H9 (cell line): ENCODE results near the gene RCN1. TPM values are rescaled to one million over a fixed set of nuclear protein-coding genes. Genes with fewer than 3 reads are reported as not detected.

ENCODE experiments used
- DNase-seq: peaks from one replicate; pipeline ENCODE4 v3.0.0-alpha.2; 2017
- H2AFZ ChIP-seq: one replicate; pipeline ENCODE4 v1.6.1; 2013; ENCODE audit warnings: mild to moderate bottlenecking, low read length, control low read depth, moderate library complexity
- H2AK5ac ChIP-seq: 2 replicates; pipeline ENCODE4 v1.6.1; 2013; ENCODE audit warnings: low read length, control low read depth, mixed read lengths; ENCODE audit not compliant: insufficient read length
- H2BK120ac ChIP-seq: one replicate; pipeline ENCODE4 v1.6.1; 2013; ENCODE audit warnings: low read depth, mild to moderate bottlenecking, low read length, control low read depth, inconsistent platforms; ENCODE audit not compliant: poor library complexity, severe bottlenecking
- H2BK12ac ChIP-seq: 2 replicates; pipeline ENCODE4 v1.6.1; 2013; ENCODE audit warnings: low read length, control low read depth, mixed read lengths, low read depth; ENCODE audit not compliant: insufficient read length
- H2BK15ac ChIP-seq: 2 replicates; pipeline ENCODE4 v1.6.1; 2013; ENCODE audit warnings: low read depth, low read length, control low read depth
- H2BK20ac ChIP-seq: one replicate; pipeline ENCODE4 v1.6.1; 2013; ENCODE audit warnings: low read depth, mild to moderate bottlenecking, low read length, control low read depth, inconsistent platforms; ENCODE audit not compliant: poor library complexity, severe bottlenecking
- H2BK5ac ChIP-seq: 2 replicates; pipeline ENCODE4 v1.6.1; 2013; ENCODE audit warnings: low read length, control low read depth, mixed read lengths; ENCODE audit not compliant: insufficient read length
- H3K14ac ChIP-seq: 2 replicates; pipeline ENCODE4 v1.6.1; 2013; ENCODE audit warnings: low read length, control low read depth; ENCODE audit not compliant: insufficient read depth
- H3K18ac ChIP-seq: 2 replicates; pipeline ENCODE4 v1.6.1; 2013; ENCODE audit warnings: low read depth, mild to moderate bottlenecking, mixed read lengths, low read length, control low read depth; ENCODE audit not compliant: insufficient read length
- H3K23ac ChIP-seq: 2 replicates; pipeline ENCODE4 v1.6.1; 2013; ENCODE audit warnings: low read length, control low read depth, mixed read lengths, low read depth; ENCODE audit not compliant: insufficient read length
- H3K23me2 ChIP-seq: 2 replicates; pipeline ENCODE4 v1.6.1; 2013; ENCODE audit warnings: low read depth, mild to moderate bottlenecking, mixed read lengths, low read length, control low read depth; ENCODE audit not compliant: insufficient read length, poor library complexity, severe bottlenecking
- H3K27ac ChIP-seq: 2 replicates; pipeline ENCODE4 v1.5.1; 2013; ENCODE audit warnings: low read length, control low read depth, mixed read lengths, low read depth; ENCODE audit not compliant: insufficient read length
- H3K27me3 ChIP-seq: 2 replicates; pipeline ENCODE4 v1.6.1; 2013; ENCODE audit warnings: low read length, control low read depth, inconsistent platforms; ENCODE audit not compliant: insufficient read depth
- H3K4ac ChIP-seq: 2 replicates; pipeline ENCODE4 v1.6.1; 2013; ENCODE audit warnings: low read depth, mild to moderate bottlenecking, control low read depth, inconsistent platforms, low read length, moderate library complexity
- H3K4me1 ChIP-seq: 2 replicates; pipeline ENCODE4 v1.6.1; 2013; ENCODE audit warnings: low read length, control low read depth, inconsistent platforms; ENCODE audit not compliant: insufficient read depth
- H3K4me2 ChIP-seq: 2 replicates; pipeline ENCODE4 v1.6.1; 2013; ENCODE audit warnings: low read length, control low read depth, mixed read lengths; ENCODE audit not compliant: insufficient read length, insufficient read depth
- H3K56ac ChIP-seq: 2 replicates; pipeline ENCODE4 v1.6.1; 2013; ENCODE audit warnings: low read depth, mild to moderate bottlenecking, mixed read lengths, low read length, control low read depth; ENCODE audit not compliant: insufficient read length
- H3K79me1 ChIP-seq: 2 replicates; pipeline ENCODE4 v1.6.1; 2013; ENCODE audit warnings: low read depth, mild to moderate bottlenecking, moderate library complexity, low read length, control low read depth, inconsistent platforms; ENCODE audit not compliant: insufficient read depth, poor library complexity, severe bottlenecking
- H3K79me2 ChIP-seq: 2 replicates; pipeline ENCODE4 v1.6.1; 2013; ENCODE audit warnings: low read length, control low read depth, inconsistent platforms; ENCODE audit not compliant: insufficient read depth
- H3K9ac ChIP-seq: 2 replicates; pipeline ENCODE4 v1.6.1; 2013; ENCODE audit warnings: low read length, control low read depth, mixed read lengths; ENCODE audit not compliant: insufficient read length; ENCODE audit errors: extremely low read depth
- H3K9me3 ChIP-seq: one replicate; pipeline ENCODE4 v1.6.1; 2013; ENCODE audit warnings: low read depth, low read length, inconsistent platforms; ENCODE audit not compliant: control insufficient read depth
- H3T11ph ChIP-seq: one replicate; pipeline ENCODE4 v1.6.1; 2013; ENCODE audit warnings: mild to moderate bottlenecking, low read length, control low read depth, inconsistent platforms
- H4K20me1 ChIP-seq: one replicate; pipeline ENCODE4 v1.6.1; 2013; ENCODE audit not compliant: control insufficient read depth, insufficient read length, insufficient read depth
- H4K5ac ChIP-seq: 2 replicates; pipeline ENCODE4 v1.6.1; 2013; ENCODE audit warnings: low read depth, mild to moderate bottlenecking, mixed read lengths, low read length, control low read depth; ENCODE audit not compliant: insufficient read length
- H4K8ac ChIP-seq: replicated peaks from 2 replicates; pipeline ENCODE4 v1.6.1; 2013; ENCODE audit warnings: low read length, control low read depth, mixed read lengths, low read depth; ENCODE audit not compliant: insufficient read length
- H4K91ac ChIP-seq: 2 replicates; pipeline ENCODE4 v1.6.1; 2013; ENCODE audit warnings: low read depth, mild to moderate bottlenecking, moderate library complexity, mixed read lengths, low read length, control low read depth; ENCODE audit not compliant: insufficient read length
- H3K27ac Mint-ChIP-seq, 3 experiments: 2 replicates in 2 of 3; 3 replicates in 1 of 3; pipeline ENCODE4 v1.8.0; 2020 to 2021; ENCODE audit warnings: mixed read lengths in 3 of 3, mild to moderate bottlenecking in 1 of 3, moderate library complexity in 1 of 3
- H3K27me3 Mint-ChIP-seq: 2 replicates; pipeline ENCODE4 v1.8.0; 2021; ENCODE audit warnings: low read depth, mild to moderate bottlenecking, moderate library complexity, mixed read lengths
- H3K36me3 Mint-ChIP-seq, 3 experiments: 2 replicates in 2 of 3; 3 replicates in 1 of 3; pipeline ENCODE4 v1.8.0; 2020 to 2021; ENCODE audit warnings: low read depth in 3 of 3, mixed read lengths in 3 of 3; ENCODE audit not compliant: insufficient read depth in 1 of 3
- H3K4me1 Mint-ChIP-seq, 2 experiments: 2 replicates each; pipeline ENCODE4 v1.8.0; 2020; ENCODE audit warnings: mixed read lengths in 2 of 2
- H3K4me3 Mint-ChIP-seq, 2 experiments: 2 replicates in 1 of 2; 3 replicates in 1 of 2; pipeline ENCODE4 v1.8.0; 2020 to 2021; ENCODE audit warnings: mild to moderate bottlenecking in 2 of 2, mixed read lengths in 2 of 2, moderate library complexity in 1 of 2
- H3K9me3 Mint-ChIP-seq, 2 experiments: 2 replicates in 1 of 2; 3 replicates in 1 of 2; pipeline ENCODE4 v1.8.0; 2020; ENCODE audit warnings: mild to moderate bottlenecking in 2 of 2, mixed read lengths in 2 of 2, moderate library complexity in 1 of 2
- CTCF ChIP-seq: fragments of 200-600 bp; sonication (generic); conservative IDR thresholded peaks from 3 replicates; pipeline ENCODE4 v1.8.0; 2021; ENCODE audit warnings: antibody characterized with exemption, mild to moderate bottlenecking
- WGBS: extraction: QIAGEN DNeasy Blood & Tissue Kit; methylation state at CpG from one replicate; pipeline ENCODE4 v1.1.7; 2013; ENCODE audit warnings: missing lambda C conversion rate, low lambda C conversion rate, mixed read lengths; ENCODE audit not compliant: insufficient read length; ENCODE audit errors: extremely low coverage; 5-methylcytosine and 5-hydroxymethylcytosine counted together
- total RNA-seq: library from RNA; stranded (reverse); gene quantifications from 2 replicates; pipeline ENCODE4 v1.2.1, GENCODE V29; 2021

RCN1 gene
- total RNA-seq, 1 experiment from 2014 or later = 109 TPM

GRCh38 chr11:32043737-32044136 is 47.1 kb upstream of the RCN1 start:
- Histone ChIP-seq H2BK5ac (no peak overlapping the region), H2BK20ac (no peak overlapping the region), H2BK12ac (no peak overlapping the region), H3K23me2 (no peaks in the 10 kb centered on the region), H3K79me2 (no peaks in the 10 kb centered on the region), H4K20me1 (no peaks in the 10 kb centered on the region), H3K14ac (no peak overlapping the region), H3K9me3 (no peaks in the 10 kb centered on the region), H3T11ph (no peak overlapping the region), H2AK5ac (no peak overlapping the region), H3K27ac (no peak overlapping the region), H2BK120ac (no peak overlapping the region), H3K4me2 (no peak overlapping the region), H3K18ac (no peak overlapping the region), H3K4me1 (no peaks in the 10 kb centered on the region; the same call in 1 of the 2 replicates), H3K23ac (no peak overlapping the region), H3K79me1 (no peaks in the 10 kb centered on the region), H4K5ac (no peak overlapping the region), H4K91ac (no peak overlapping the region), H3K9ac (no peak overlapping the region), H4K8ac (no peak overlapping the region), H2AFZ (no peak overlapping the region), H3K4ac (no peak overlapping the region), H3K56ac (no peak overlapping the region), H2BK15ac (no peak overlapping the region), H3K27me3 (no peaks in the 10 kb centered on the region)
- no peaks in the 10 kb centered on the region for H3K36me3 Mint-ChIP-seq
- no peak overlapping the region for H3K4me3 Mint-ChIP-seq
- no peaks in the 10 kb centered on the region for H3K9me3 Mint-ChIP-seq
- H3K4me1 Mint-ChIP-seq = peaks cover 9 to 14% of the 10 kb centered on the region in 2 experiments; a peak in 2 of 4 replicates
- no peak for DNase-seq
- no peak overlapping the region for H3K27ac Mint-ChIP-seq
- WGBS = no CpG with 5 or more reads among the region's 1 CpG
- H3K27me3 Mint-ChIP-seq = no peaks in the 10 kb centered on the region; the same call in 1 of the 2 replicates
- TF ChIP-seq CTCF = no peak
